Omental fat pad (tissue), 4 donors: Measurements from ENCODE around the gene NTM. TPM values are rescaled to one million over a fixed set of nuclear protein-coding genes. Genes with fewer than 3 reads are reported as not detected.

ENCODE experiments used
- ATAC-seq: fragments of 150-250 bp; one replicate; pipeline ENCODE4 v1.9.1; 2016; ENCODE audit warnings: mild to moderate bottlenecking, moderate library complexity; ENCODE audit not compliant: low FRiP score
- DNase-seq: peaks from one replicate; pipeline ENCODE4 v3.0.0-alpha.2; 2019; ENCODE audit warnings: low spot score
- total RNA-seq, 4 donors: library from RNA; depleted of rRNA; stranded (reverse); fragments of >200 nt; gene quantifications; one replicate each; pipeline ENCODE4 v1.1.0, GENCODE V29; 2016
- TF ChIP-seq, protein P1 (sequence below), 3 donors: fragments of 450-650 bp; IDR thresholded peaks; one replicate each; pipeline ENCODE4 v1.5.1; 2016 to 2017; ENCODE audit warnings: antibody characterized with exemption in 3 of 3, mild to moderate bottlenecking in 3 of 3, moderate library complexity in 2 of 3

The NTM gene
- total RNA-seq, 4 donors from 2014 or later = 0.56 to 5.5 (median 2.4) TPM

DNA sequence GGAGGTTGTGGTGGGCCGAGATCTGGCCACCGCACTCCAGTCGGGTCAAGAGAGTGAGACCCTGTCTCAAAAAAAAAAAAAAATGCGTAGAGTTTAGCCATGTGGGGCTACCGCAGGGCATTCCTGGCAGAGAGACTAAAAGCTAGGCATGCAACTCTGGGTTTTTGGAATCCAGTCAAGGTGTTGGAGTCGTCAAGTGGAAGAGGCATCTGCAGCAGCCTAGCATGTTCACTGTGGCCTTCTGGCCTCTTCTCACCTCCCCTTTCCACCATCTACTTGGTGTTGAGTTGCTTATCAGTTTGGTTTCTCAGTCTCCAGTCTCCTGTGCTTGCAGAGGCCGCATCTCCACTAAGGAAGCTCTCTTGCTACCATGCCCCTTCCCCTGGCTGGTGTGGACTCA is 572.5 kb downstream of the NTM start:
- ATAC-seq = no peak
- TF ChIP-seq, protein P1, sequence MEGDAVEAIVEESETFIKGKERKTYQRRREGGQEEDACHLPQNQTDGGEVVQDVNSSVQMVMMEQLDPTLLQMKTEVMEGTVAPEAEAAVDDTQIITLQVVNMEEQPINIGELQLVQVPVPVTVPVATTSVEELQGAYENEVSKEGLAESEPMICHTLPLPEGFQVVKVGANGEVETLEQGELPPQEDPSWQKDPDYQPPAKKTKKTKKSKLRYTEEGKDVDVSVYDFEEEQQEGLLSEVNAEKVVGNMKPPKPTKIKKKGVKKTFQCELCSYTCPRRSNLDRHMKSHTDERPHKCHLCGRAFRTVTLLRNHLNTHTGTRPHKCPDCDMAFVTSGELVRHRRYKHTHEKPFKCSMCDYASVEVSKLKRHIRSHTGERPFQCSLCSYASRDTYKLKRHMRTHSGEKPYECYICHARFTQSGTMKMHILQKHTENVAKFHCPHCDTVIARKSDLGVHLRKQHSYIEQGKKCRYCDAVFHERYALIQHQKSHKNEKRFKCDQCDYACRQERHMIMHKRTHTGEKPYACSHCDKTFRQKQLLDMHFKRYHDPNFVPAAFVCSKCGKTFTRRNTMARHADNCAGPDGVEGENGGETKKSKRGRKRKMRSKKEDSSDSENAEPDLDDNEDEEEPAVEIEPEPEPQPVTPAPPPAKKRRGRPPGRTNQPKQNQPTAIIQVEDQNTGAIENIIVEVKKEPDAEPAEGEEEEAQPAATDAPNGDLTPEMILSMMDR (IDR thresholded peaks at IDR 0.05) = no peak

DNA sequence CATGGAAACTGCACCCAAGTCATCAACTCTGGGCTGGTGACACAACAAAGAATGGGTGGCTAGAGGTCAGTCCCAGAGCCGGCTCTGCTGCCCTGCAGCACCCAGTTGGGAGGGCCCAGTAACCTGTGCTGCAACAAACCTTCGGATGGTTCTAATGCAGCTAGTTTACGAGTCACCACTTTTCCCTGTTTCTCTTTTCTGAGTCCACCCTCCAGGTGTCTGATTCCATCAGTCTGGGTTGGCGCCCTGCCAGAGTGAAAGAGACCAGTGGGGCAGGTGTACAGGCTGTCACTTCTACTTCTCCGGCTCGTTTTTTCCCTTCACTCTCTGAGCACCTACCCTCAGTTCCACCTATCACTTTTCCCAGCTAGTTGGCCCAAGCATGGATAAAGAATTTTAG is 572.9 kb downstream of the NTM start:
- no peak for DNase-seq
- ATAC-seq = no peak
- TF ChIP-seq, protein P1 (IDR thresholded peaks at IDR 0.05) = no peak

More for the DNA sequence above, 572.5 kb downstream of the NTM start:
- DNase-seq = no peak

DNA sequence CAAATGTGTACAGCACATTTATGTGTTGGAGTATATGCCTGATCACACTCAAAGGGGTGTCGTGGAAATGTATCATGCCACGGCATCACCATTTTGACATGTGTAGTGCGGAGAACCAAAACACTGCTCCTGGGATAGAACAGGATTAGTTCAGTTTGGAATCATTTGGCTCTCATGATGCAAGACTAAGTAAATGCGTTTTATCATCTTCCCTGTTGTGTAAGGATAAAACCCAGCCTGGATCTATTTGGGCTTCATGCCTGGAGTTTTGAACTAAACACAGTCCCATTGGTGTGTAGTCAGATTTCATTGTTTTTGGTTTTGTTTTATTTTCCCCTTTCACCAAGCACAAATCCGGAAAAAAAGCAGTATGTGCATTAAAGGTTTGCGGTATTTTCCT is 574.3 kb downstream of the NTM start:
- TF ChIP-seq, protein P1 (IDR thresholded peaks at IDR 0.05) = no peak
- DNase-seq (no peak), ATAC-seq (peak; percentile 65)

DNA sequence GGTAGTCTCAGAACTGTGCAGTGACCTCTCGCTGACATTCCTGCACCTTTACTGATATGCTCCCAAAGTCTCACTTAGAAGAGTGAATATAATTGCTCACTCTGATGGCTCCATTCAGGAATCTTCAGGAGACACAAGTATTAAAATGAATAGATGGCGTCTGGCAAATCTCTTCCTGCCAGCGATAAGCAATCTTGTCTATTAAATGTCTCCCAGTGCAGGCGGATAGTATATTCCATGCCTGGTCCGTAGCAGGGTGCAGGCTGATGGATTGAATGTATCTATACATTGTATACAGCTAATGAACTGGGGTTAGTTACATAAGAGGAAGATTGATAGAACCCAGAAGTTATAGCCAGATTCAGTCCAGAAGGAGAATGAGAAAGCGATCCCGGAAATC is 575.3 kb downstream of the NTM start:
- TF ChIP-seq, protein P1 (IDR thresholded peaks at IDR 0.05) = no peak
- DNase-seq = no peak

DNA sequence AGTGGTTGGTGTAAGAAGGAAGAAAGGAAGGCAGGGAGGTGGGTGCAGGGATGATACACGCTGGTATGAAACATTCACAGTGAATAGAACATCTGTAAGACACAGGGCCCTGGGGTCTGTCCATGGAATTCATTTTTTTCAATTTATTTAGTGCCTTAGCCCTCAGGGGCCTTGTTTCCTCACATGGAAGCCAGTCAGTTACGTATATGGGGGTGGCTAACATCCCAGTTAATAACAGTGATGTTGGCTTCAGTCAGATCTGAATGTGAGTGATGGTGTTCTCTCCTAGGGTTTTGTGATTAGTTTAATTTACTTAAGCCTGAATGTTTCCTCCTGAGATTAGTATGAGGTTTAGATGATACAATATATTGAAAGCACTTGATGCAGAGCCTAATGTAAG is 577.1 kb downstream of the NTM start:
- DNase-seq = no peak
- TF ChIP-seq, protein P1 (IDR thresholded peaks at IDR 0.05) = no peak
- ATAC-seq = no peak

More for the DNA sequence above, 575.3 kb downstream of the NTM start:
- ATAC-seq = no peak

DNA sequence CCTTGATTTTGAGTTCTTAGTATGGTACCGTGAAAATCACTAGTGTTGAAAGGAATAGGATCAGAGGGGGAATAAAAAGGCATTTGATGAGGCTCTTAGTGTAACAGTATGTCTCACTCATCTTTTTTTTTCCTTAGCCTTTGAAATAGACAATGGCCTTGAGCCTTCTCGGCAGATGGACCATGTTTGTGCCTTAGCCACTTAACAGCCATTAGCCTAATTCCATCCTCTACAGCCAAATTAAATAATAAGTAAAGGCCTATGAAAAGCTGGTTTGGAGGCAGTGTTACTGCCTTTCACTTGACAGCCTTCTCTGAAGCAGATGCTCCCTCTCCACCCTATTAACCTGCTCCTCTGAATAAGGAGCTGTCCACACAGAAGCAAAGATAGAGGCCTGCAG is 580.7 kb downstream of the NTM start:
- TF ChIP-seq, protein P1 (IDR thresholded peaks at IDR 0.05) = no peak
- DNase-seq (no peak), ATAC-seq (no peak)

DNA sequence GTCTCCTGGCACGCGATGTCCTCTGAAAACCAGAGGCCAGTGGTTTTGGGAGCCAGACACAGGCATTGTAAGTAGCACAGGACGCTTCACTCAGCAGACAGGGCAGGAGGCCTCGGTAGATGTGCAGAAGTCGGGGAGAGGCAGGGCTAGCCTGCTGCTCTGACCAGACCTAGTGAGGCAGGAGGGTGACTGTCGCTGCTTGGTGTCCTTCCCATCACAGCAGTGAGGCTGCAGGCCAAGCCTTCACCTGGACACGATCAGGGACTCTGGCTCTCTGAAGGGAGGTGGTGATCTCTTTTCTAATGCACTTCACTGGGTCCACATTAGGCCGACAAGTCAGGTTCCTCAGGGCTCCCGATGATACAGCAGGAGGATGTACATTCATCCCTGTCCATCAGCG is 583.7 kb downstream of the NTM start:
- ATAC-seq = no peak
- DNase-seq = no peak
- TF ChIP-seq, protein P1 (IDR thresholded peaks at IDR 0.05) = no peak
